HG02970 (cell line): Measurements from ENCODE around the gene NUP160.
"Not testable (repeated sequence)": the region's sequence is repeated elsewhere in the genome, so short reads cannot be mapped to it uniquely, and the experiment has no call there.

Experiments
- ATAC-seq: cut with Tn5 transposase; IDR thresholded peaks from one replicate; pipeline ENCODE4 v1.9.1; 2021; ENCODE audit warnings: mild to moderate bottlenecking, moderate library complexity, moderate number of reproducible peaks; ENCODE audit not compliant: unreplicated experiment, low FRiP score

Gene NUP160

GRCh38 chr11:47791774-47792430, 56.2 kb downstream of the NUP160 start:
- no peak for ATAC-seq

- ATAC-seq = not testable (repeated sequence)
Measured at GRCh38 chr11:47790017-47790416, 58.1 kb downstream of the NUP160 start.

- no peak for ATAC-seq
Measured at GRCh38 chr11:47788181-47788580, 60.0 kb downstream of the NUP160 start.

- ATAC-seq = no peak
Measured at GRCh38 chr11:47786373-47786772, 61.8 kb downstream of the NUP160 start.

- ATAC-seq = no peak
Measured at GRCh38 chr11:47784785-47785381, 63.3 kb downstream of the NUP160 start.

GRCh38 chr11:47783087-47783610, 65.0 kb downstream of the NUP160 start:
- ATAC-seq = no peak

- no peak for ATAC-seq
Measured at GRCh38 chr11:47778878-47779483, 69.2 kb downstream of the NUP160 start.

GRCh38 chr11:47775240-47775869, 72.8 kb downstream of the NUP160 start:
- ATAC-seq = no peak

- ATAC-seq = no peak
Measured at GRCh38 chr11:47773882-47774281, 74.3 kb downstream of the NUP160 start.

- ATAC-seq = not testable (repeated sequence)
Measured at GRCh38 chr11:47769556-47769955, 78.6 kb downstream of the NUP160 start.

GRCh38 chr11:47768101-47768612, 80.0 kb downstream of the NUP160 start:
- no peak for ATAC-seq

GRCh38 chr11:47766509-47767227, 81.5 kb downstream of the NUP160 start:
- ATAC-seq = peak; percentile 24

GRCh38 chr11:47765086-47765485, 83.1 kb downstream of the NUP160 start:
- ATAC-seq = no peak

GRCh38 chr11:47759291-47759690, 88.9 kb downstream of the NUP160 start:
- ATAC-seq = not testable (repeated sequence)

GRCh38 chr11:47756208-47756607, 91.9 kb downstream of the NUP160 start:
- ATAC-seq = no peak

GRCh38 chr11:47750725-47751124, 97.4 kb downstream of the NUP160 start:
- no peak for ATAC-seq

GRCh38 chr11:47742494-47742893, 105.7 kb downstream of the NUP160 start:
- not testable (repeated sequence) for ATAC-seq

GRCh38 chr11:47737817-47738216, 110.3 kb downstream of the NUP160 start:
- ATAC-seq = not testable (repeated sequence)

GRCh38 chr11:47732271-47732670, 115.9 kb downstream of the NUP160 start:
- ATAC-seq = no peak

- no peak for ATAC-seq
Measured at GRCh38 chr11:47731475-47731874, 116.7 kb downstream of the NUP160 start.
